GM23338 (cell line): ENCODE data around the gene RNGTT. TPM values are rescaled to one million over a fixed set of nuclear protein-coding genes. Genes with fewer than 3 reads are reported as not detected.

Experiments used
- ATAC-seq: fragments of 200-7000 bp; cut with Tn5 transposase; 3 replicates; pipeline ENCODE4 v1.9.1; 2020
- DNase-seq: peaks from one replicate; pipeline ENCODE4 v3.0.0-alpha.2; 2015; ENCODE audit warnings: low spot score
- H2AFZ ChIP-seq: fragments of 200-600 bp; sonication (generic); 2 replicates; pipeline ENCODE4 v1.8.0; 2016; ENCODE audit warnings: antibody characterized with exemption, mild to moderate bottlenecking, moderate library complexity
- H3F3A ChIP-seq: fragments of 200-600 bp; sonication (generic); replicated peaks from 2 replicates; pipeline ENCODE4 v1.8.0; 2017; ENCODE audit warnings: antibody characterized with exemption, mixed run types, low read depth
- H3K27ac ChIP-seq: fragments of 200-600 bp; sonication (generic); 2 replicates; pipeline ENCODE4 v1.6.1; 2016; ENCODE audit warnings: low read depth
- H3K27me3 ChIP-seq: fragments of 200-600 bp; sonication (generic); 2 replicates; pipeline ENCODE4 v1.8.0; 2016; ENCODE audit warnings: mild to moderate bottlenecking, mixed run types, moderate library complexity; ENCODE audit not compliant: insufficient read depth
- H3K36me3 ChIP-seq: fragments of 200-600 bp; sonication (generic); 2 replicates; pipeline ENCODE4 v1.8.0; 2016; ENCODE audit warnings: mild to moderate bottlenecking; ENCODE audit not compliant: insufficient read depth
- H3K4me1 ChIP-seq: fragments of 200-600 bp; sonication (generic); 2 replicates; pipeline ENCODE4 v1.8.0; 2016; ENCODE audit warnings: mild to moderate bottlenecking, moderate library complexity; ENCODE audit not compliant: insufficient read depth
- H3K4me2 ChIP-seq: fragments of 200-600 bp; sonication (generic); 2 replicates; pipeline ENCODE4 v1.7.1; 2017; ENCODE audit warnings: mixed run types
- H3K4me3 ChIP-seq: fragments of 200-600 bp; sonication (generic); 2 replicates; pipeline ENCODE4 v1.6.1; 2016; ENCODE audit warnings: mixed run types
- H3K79me2 ChIP-seq: fragments of 200-600 bp; sonication (generic); replicated peaks from 2 replicates; pipeline ENCODE4 v1.8.0; 2017; ENCODE audit warnings: mild to moderate bottlenecking; ENCODE audit not compliant: insufficient read depth
- H3K9me2 ChIP-seq: fragments of 200-600 bp; sonication (generic); 2 replicates; pipeline ENCODE4 v1.8.0; 2017; ENCODE audit not compliant: insufficient read depth
- H4K20me1 ChIP-seq: fragments of 200-600 bp; sonication (generic); replicated peaks from 2 replicates; pipeline ENCODE4 v1.8.0; 2017; ENCODE audit warnings: mild to moderate bottlenecking; ENCODE audit not compliant: insufficient read depth
- H3K27ac Mint-ChIP-seq: 2 replicates; pipeline ENCODE4 v1.8.0; 2020; ENCODE audit warnings: inconsistent platforms, mild to moderate bottlenecking, moderate library complexity, mixed read lengths
- H3K27me3 Mint-ChIP-seq: 3 replicates; pipeline ENCODE4 v1.8.0; 2022; ENCODE audit warnings: low read depth, mild to moderate bottlenecking, moderate library complexity, mixed read lengths, inconsistent platforms; ENCODE audit not compliant: insufficient read depth, poor library complexity
- H3K36me3 Mint-ChIP-seq: 3 replicates; pipeline ENCODE4 v1.8.0; 2021; ENCODE audit warnings: low read depth, mild to moderate bottlenecking, inconsistent platforms, moderate library complexity, mixed read lengths
- H3K4me1 Mint-ChIP-seq: 3 replicates; pipeline ENCODE4 v1.8.0; 2020; ENCODE audit warnings: mild to moderate bottlenecking, inconsistent platforms, mixed read lengths
- H3K4me3 Mint-ChIP-seq: 3 replicates; pipeline ENCODE4 v1.8.0; 2021; ENCODE audit warnings: moderate library complexity, mild to moderate bottlenecking, inconsistent platforms, mixed read lengths
- H3K9me3 Mint-ChIP-seq: 3 replicates; pipeline ENCODE4 v1.8.0; 2020; ENCODE audit warnings: moderate library complexity, mild to moderate bottlenecking, inconsistent platforms, mixed read lengths
- CREB1 ChIP-seq: fragments of 250-450 bp; sonication (Bioruptor Pico); IDR thresholded peaks from 2 replicates; pipeline ENCODE4 v1.5.0; 2020; ENCODE audit warnings: low read depth, mild to moderate bottlenecking, moderate library complexity
- EZH2 ChIP-seq: fragments of 200-600 bp; sonication (generic); IDR thresholded peaks from one replicate; pipeline ENCODE4 v1.8.0; 2017; ENCODE audit warnings: antibody characterized with exemption, mild to moderate bottlenecking, low read depth; ENCODE audit not compliant: unreplicated experiment
- EZH2phosphoT487 ChIP-seq: fragments of 200-600 bp; sonication (generic); IDR thresholded peaks from one replicate; pipeline ENCODE4 v1.8.1; 2018; ENCODE audit warnings: antibody characterized with exemption; ENCODE audit not compliant: unreplicated experiment
- JUNB ChIP-seq: IDR thresholded peaks from one replicate; pipeline ENCODE4 v1.6.1; 2016; ENCODE audit warnings: antibody characterized with exemption; ENCODE audit not compliant: unreplicated experiment
- POLR2AphosphoS5 ChIP-seq: IDR thresholded peaks from 2 replicates; pipeline ENCODE4 v1.6.1; 2016; ENCODE audit warnings: antibody characterized with exemption, low read depth
- STAT1 ChIP-seq: IDR thresholded peaks from one replicate; pipeline ENCODE4 v1.6.1; 2016; ENCODE audit warnings: antibody characterized with exemption; ENCODE audit not compliant: unreplicated experiment
- ZNF331 ChIP-seq: fragments of 250-450 bp; sonication (Bioruptor Pico); IDR thresholded peaks from 2 replicates; pipeline ENCODE4 v1.5.0; 2020; ENCODE audit warnings: low read depth, mild to moderate bottlenecking, moderate library complexity
- polyA plus RNA-seq: library from polyadenylated mRNA; unstranded; fragments of >200 nt; fragmentation: Nextera tagmentation; extraction: Ambion mirVana; gene quantifications from 2 replicates; pipeline ENCODE4 v1.2.1, GENCODE V29; 2016
- total RNA-seq: library from RNA; depleted of rRNA; stranded (reverse); fragments of >200 nt; shearing (Covaris generic); gene quantifications from 2 replicates; pipeline ENCODE4 v1.2.3, GENCODE V29; 2014
- TF ChIP-seq, protein P1 (sequence below): fragments of 250-450 bp; sonication (Bioruptor Pico); IDR thresholded peaks from 2 replicates; pipeline ENCODE4 v1.5.0; 2020; ENCODE audit warnings: mild to moderate bottlenecking, moderate library complexity
- TF ChIP-seq, protein P2 (sequence below): IDR thresholded peaks from one replicate; pipeline ENCODE4 v1.6.1; 2018; ENCODE audit warnings: antibody characterized with exemption; ENCODE audit not compliant: unreplicated experiment
- TF ChIP-seq, protein P3 (sequence below), 2 experiments: fragments of 200-600 bp in 1 of 2; sonication (generic) in 1 of 2; conservative IDR thresholded peaks; 2 replicates each; pipeline versions ENCODE4 v1.5.1 to v1.6.1; 2016 to 2017; ENCODE audit warnings: antibody characterized with exemption in 2 of 2, low read depth in 2 of 2, mild to moderate bottlenecking in 2 of 2, moderate library complexity in 1 of 2
- TF ChIP-seq, protein P4 (sequence below): IDR thresholded peaks from 2 replicates; pipeline ENCODE4 v1.6.1; 2016; ENCODE audit warnings: antibody characterized with exemption

The RNGTT gene
- total and polyA plus RNA-seq, 2 experiments from 2014 or later, result 11.2 to 29.2 TPM

DNA sequence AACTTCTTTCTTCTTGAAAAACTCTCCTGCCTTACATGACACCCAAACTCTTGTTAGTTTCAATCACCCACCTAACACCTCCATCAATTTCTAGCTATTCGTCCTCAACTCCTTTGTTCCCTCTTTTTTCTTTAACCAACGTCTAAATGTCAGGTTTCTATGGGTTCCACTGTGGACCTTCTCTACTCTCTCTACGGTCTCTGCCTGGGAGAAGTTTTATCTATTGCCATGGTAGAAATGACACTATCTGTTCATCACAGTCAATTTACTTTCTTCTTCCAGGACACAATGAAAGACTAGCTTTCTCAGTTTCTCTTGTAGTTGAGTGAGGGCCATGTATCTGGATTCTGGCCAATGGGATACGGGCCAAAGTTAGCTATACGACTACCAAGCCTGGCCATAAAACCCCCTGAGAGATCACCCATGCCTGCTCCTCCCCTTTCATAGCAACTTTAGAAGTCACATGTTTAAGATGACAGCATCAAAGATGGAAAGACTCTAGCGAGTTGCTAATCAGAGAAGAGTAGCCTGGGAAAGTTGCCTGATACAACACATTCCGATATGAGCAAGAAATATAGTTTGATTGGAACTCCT lies 17.9 kb downstream of the RNGTT start:
- ATAC-seq (no peak), DNase-seq (no peak)
- Histone ChIP-seq H3K79me2 (peaks cover 61% of the 10 kb centered on the region), H2AFZ (no peak overlapping the region), H3K36me3 (no peaks in the 10 kb centered on the region), H3K4me3 (no peak overlapping the region), H3K27ac (no peak overlapping the region), H3K9me2 (0 out of 2 replicates have a peak, but pooled peaks cover 4% of the 10 kb centered on the region), H3K4me2 (no peak overlapping the region), H3K27me3 (no peaks in the 10 kb centered on the region), H3F3A (no peaks in the 10 kb centered on the region), H4K20me1 (no peaks in the 10 kb centered on the region), H3K4me1 (peaks cover 10% of the 10 kb centered on the region; the same call in 1 of the 2 replicates)
- Mint-ChIP-seq H3K9me3 (peaks cover 18% of the 10 kb centered on the region), H3K27me3 (peaks cover 7% of the 10 kb centered on the region), H3K4me1 (no peaks in the 10 kb centered on the region), H3K36me3 (peaks cover 21% of the 10 kb centered on the region), H3K4me3 (no peak overlapping the region), H3K27ac (no peak overlapping the region)
- TF ChIP-seq EZH2phosphoT487 (no peak), CREB1 (no peak), EZH2 (no peak), POLR2AphosphoS5 (no peak), STAT1 (no peak), JUNB (no peak), ZNF331 (no peak)
- TF ChIP-seq, protein P1, sequence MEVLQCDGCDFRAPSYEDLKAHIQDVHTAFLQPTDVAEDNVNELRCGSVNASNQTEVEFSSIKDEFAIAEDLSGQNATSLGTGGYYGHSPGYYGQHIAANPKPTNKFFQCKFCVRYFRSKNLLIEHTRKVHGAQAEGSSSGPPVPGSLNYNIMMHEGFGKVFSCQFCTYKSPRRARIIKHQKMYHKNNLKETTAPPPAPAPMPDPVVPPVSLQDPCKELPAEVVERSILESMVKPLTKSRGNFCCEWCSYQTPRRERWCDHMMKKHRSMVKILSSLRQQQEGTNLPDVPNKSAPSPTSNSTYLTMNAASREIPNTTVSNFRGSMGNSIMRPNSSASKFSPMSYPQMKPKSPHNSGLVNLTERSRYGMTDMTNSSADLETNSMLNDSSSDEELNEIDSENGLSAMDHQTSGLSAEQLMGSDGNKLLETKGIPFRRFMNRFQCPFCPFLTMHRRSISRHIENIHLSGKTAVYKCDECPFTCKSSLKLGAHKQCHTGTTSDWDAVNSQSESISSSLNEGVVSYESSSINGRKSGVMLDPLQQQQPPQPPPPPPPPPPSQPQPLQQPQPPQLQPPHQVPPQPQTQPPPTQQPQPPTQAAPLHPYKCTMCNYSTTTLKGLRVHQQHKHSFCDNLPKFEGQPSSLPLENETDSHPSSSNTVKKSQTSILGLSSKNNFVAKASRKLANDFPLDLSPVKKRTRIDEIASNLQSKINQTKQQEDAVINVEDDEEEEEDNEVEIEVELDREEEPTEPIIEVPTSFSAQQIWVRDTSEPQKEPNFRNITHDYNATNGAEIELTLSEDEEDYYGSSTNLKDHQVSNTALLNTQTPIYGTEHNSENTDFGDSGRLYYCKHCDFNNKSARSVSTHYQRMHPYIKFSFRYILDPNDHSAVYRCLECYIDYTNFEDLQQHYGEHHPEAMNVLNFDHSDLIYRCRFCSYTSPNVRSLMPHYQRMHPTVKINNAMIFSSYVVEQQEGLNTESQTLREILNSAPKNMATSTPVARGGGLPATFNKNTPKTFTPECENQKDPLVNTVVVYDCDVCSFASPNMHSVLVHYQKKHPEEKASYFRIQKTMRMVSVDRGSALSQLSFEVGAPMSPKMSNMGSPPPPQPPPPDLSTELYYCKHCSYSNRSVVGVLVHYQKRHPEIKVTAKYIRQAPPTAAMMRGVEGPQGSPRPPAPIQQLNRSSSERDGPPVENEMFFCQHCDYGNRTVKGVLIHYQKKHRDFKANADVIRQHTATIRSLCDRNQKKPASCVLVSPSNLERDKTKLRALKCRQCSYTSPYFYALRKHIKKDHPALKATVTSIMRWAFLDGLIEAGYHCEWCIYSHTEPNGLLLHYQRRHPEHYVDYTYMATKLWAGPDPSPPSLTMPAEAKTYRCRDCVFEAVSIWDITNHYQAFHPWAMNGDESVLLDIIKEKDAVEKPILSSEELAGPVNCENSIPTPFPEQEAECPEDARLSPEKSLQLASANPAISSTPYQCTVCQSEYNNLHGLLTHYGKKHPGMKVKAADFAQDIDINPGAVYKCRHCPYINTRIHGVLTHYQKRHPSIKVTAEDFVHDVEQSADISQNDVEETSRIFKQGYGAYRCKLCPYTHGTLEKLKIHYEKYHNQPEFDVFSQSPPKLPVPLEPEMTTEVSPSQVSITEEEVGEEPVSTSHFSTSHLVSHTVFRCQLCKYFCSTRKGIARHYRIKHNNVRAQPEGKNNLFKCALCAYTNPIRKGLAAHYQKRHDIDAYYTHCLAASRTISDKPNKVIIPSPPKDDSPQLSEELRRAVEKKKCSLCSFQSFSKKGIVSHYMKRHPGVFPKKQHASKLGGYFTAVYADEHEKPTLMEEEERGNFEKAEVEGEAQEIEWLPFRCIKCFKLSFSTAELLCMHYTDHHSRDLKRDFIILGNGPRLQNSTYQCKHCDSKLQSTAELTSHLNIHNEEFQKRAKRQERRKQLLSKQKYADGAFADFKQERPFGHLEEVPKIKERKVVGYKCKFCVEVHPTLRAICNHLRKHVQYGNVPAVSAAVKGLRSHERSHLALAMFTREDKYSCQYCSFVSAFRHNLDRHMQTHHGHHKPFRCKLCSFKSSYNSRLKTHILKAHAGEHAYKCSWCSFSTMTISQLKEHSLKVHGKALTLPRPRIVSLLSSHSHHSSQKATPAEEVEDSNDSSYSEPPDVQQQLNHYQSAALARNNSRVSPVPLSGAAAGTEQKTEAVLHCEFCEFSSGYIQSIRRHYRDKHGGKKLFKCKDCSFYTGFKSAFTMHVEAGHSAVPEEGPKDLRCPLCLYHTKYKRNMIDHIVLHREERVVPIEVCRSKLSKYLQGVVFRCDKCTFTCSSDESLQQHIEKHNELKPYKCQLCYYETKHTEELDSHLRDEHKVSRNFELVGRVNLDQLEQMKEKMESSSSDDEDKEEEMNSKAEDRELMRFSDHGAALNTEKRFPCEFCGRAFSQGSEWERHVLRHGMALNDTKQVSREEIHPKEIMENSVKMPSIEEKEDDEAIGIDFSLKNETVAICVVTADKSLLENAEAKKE (CRISPR knock-in tag), result no peak
- TF ChIP-seq, protein P2, sequence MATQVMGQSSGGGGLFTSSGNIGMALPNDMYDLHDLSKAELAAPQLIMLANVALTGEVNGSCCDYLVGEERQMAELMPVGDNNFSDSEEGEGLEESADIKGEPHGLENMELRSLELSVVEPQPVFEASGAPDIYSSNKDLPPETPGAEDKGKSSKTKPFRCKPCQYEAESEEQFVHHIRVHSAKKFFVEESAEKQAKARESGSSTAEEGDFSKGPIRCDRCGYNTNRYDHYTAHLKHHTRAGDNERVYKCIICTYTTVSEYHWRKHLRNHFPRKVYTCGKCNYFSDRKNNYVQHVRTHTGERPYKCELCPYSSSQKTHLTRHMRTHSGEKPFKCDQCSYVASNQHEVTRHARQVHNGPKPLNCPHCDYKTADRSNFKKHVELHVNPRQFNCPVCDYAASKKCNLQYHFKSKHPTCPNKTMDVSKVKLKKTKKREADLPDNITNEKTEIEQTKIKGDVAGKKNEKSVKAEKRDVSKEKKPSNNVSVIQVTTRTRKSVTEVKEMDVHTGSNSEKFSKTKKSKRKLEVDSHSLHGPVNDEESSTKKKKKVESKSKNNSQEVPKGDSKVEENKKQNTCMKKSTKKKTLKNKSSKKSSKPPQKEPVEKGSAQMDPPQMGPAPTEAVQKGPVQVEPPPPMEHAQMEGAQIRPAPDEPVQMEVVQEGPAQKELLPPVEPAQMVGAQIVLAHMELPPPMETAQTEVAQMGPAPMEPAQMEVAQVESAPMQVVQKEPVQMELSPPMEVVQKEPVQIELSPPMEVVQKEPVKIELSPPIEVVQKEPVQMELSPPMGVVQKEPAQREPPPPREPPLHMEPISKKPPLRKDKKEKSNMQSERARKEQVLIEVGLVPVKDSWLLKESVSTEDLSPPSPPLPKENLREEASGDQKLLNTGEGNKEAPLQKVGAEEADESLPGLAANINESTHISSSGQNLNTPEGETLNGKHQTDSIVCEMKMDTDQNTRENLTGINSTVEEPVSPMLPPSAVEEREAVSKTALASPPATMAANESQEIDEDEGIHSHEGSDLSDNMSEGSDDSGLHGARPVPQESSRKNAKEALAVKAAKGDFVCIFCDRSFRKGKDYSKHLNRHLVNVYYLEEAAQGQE, result no peak
- TF ChIP-seq, protein P3, sequence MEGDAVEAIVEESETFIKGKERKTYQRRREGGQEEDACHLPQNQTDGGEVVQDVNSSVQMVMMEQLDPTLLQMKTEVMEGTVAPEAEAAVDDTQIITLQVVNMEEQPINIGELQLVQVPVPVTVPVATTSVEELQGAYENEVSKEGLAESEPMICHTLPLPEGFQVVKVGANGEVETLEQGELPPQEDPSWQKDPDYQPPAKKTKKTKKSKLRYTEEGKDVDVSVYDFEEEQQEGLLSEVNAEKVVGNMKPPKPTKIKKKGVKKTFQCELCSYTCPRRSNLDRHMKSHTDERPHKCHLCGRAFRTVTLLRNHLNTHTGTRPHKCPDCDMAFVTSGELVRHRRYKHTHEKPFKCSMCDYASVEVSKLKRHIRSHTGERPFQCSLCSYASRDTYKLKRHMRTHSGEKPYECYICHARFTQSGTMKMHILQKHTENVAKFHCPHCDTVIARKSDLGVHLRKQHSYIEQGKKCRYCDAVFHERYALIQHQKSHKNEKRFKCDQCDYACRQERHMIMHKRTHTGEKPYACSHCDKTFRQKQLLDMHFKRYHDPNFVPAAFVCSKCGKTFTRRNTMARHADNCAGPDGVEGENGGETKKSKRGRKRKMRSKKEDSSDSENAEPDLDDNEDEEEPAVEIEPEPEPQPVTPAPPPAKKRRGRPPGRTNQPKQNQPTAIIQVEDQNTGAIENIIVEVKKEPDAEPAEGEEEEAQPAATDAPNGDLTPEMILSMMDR (conservative IDR thresholded peaks at IDR 0.05; ENCODE audit: low read depth in 2 of 2), result no peak
- TF ChIP-seq, protein P4, sequence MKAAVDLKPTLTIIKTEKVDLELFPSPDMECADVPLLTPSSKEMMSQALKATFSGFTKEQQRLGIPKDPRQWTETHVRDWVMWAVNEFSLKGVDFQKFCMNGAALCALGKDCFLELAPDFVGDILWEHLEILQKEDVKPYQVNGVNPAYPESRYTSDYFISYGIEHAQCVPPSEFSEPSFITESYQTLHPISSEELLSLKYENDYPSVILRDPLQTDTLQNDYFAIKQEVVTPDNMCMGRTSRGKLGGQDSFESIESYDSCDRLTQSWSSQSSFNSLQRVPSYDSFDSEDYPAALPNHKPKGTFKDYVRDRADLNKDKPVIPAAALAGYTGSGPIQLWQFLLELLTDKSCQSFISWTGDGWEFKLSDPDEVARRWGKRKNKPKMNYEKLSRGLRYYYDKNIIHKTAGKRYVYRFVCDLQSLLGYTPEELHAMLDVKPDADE, result no peak
